OCI-LY7 (cell line): Measurements from ENCODE around the gene ACRV1. TPM values are rescaled to one million over a fixed set of nuclear protein-coding genes. Genes with fewer than 3 reads are reported as not detected.

ENCODE experiments used
- BruUV-seq: library from RNA; stranded (reverse); fragments of 400-500 nt; replicated peaks from 2 replicates; lab custom pipeline; 2021; lab: Mats Ljungman, UMichigan
- CTCF ChIA-PET: fragments of 300-600 bp; sonication (Branson Sonifier 250); formaldehyde crosslinking; loops from one replicate; lab custom pipeline; 2022; ENCODE audit warnings: antibody characterized with exemption; ENCODE audit not compliant: unreplicated experiment; lab: Charles Lee
- POLR2A ChIA-PET: fragments of 300-600 bp; sonication (Branson Sonifier 250); formaldehyde crosslinking; loops from one replicate; lab custom pipeline; 2022; ENCODE audit warnings: antibody characterized with exemption; lab: Charles Lee
- DNase-seq: peaks from one replicate; pipeline ENCODE4 v3.0.0-alpha.2; 2015; ENCODE audit warnings: low spot score
- H2AFZ ChIP-seq: fragments of 200-600 bp; sonication (generic), shearing (Covaris generic); 2 replicates; pipeline ENCODE4 v1.6.1; 2014; ENCODE audit warnings: mild to moderate bottlenecking, antibody characterized with exemption, low read length, moderate library complexity
- H3K27ac ChIP-seq: fragments of 200-600 bp; sonication (generic); 2 replicates; pipeline ENCODE4 v1.5.1; 2014; ENCODE audit warnings: mixed run types, low read depth, mild to moderate bottlenecking, moderate library complexity, low read length, inconsistent platforms; ENCODE audit not compliant: poor library complexity, severe bottlenecking
- H3K36me3 ChIP-seq: fragments of 200-600 bp; sonication (generic); 2 replicates; pipeline ENCODE4 v1.6.1; 2014; ENCODE audit warnings: mild to moderate bottlenecking, antibody characterized with exemption, low read length, moderate library complexity, mixed read lengths; ENCODE audit not compliant: insufficient read depth
- H3K4me1 ChIP-seq: fragments of 200-600 bp; sonication (generic); 2 replicates; pipeline ENCODE4 v1.5.1; 2014; ENCODE audit warnings: mild to moderate bottlenecking, low read length; ENCODE audit not compliant: insufficient read depth, poor library complexity, severe bottlenecking
- H3K4me2 ChIP-seq: fragments of 200-600 bp; sonication (generic); 2 replicates; pipeline ENCODE4 v1.6.1; 2014; ENCODE audit warnings: mild to moderate bottlenecking, low read length
- H3K4me3 ChIP-seq: fragments of 200-600 bp; sonication (generic); 2 replicates; pipeline ENCODE4 v1.5.1; 2014; ENCODE audit warnings: mild to moderate bottlenecking, low read depth, low read length; ENCODE audit not compliant: poor library complexity, severe bottlenecking
- H3K79me2 ChIP-seq: fragments of 200-600 bp; sonication (generic); 2 replicates; pipeline ENCODE4 v1.6.1; 2016; ENCODE audit warnings: low read depth, mild to moderate bottlenecking, low read length, moderate library complexity, mixed read lengths; ENCODE audit not compliant: insufficient read depth
- H3K9me2 ChIP-seq: fragments of 200-600 bp; sonication (generic); 2 replicates; pipeline ENCODE4 v1.6.1; 2016; ENCODE audit warnings: mild to moderate bottlenecking, low read length, mixed read lengths; ENCODE audit not compliant: insufficient read depth
- H3K9me3 ChIP-seq: fragments of 200-600 bp; sonication (generic); 2 replicates; pipeline ENCODE4 v1.6.1; 2014; ENCODE audit warnings: mild to moderate bottlenecking, mixed run types, low read length, mixed read lengths
- H4K20me1 ChIP-seq: fragments of 200-600 bp; sonication (generic); 2 replicates; pipeline ENCODE4 v1.6.1; 2014; ENCODE audit warnings: mild to moderate bottlenecking, antibody characterized with exemption, low read length, moderate library complexity, mixed read lengths; ENCODE audit not compliant: insufficient read depth
- EZH2phosphoT487 ChIP-seq: fragments of 200-600 bp; sonication (generic); IDR thresholded peaks from 2 replicates; pipeline ENCODE4 v1.6.1; 2018; ENCODE audit warnings: low read depth, borderline replicate concordance, mild to moderate bottlenecking, mixed run types, antibody characterized with exemption, low read length, moderate library complexity, mixed read lengths
- intact Hi-C: fragments of 100-400 bp; cut with micrococcal nuclease; formaldehyde crosslinking; loops from one replicate; pipeline ENCODE4 v1.10.0; 2022; ENCODE audit not compliant: unreplicated experiment
- total RNA-seq, 2 experiments: library from RNA; depleted of rRNA in 1 of 2; stranded (reverse); fragments of >200 nt in 1 of 2; shearing (Covaris generic) in 1 of 2; gene quantifications; 2 replicates each; pipeline ENCODE4 v1.2.3, GENCODE V29; 2014 to 2022
- TF ChIP-seq, protein P1 (sequence below): fragments of 200-600 bp; sonication (generic); conservative IDR thresholded peaks from 2 replicates; pipeline ENCODE4 v1.5.1; 2014; ENCODE audit warnings: mild to moderate bottlenecking, antibody characterized with exemption, low read length, moderate library complexity, mixed read lengths

Gene ACRV1
- total RNA-seq, 2 experiments from 2014 or later, result 0.16 TPM; not detected in 1

GRCh38 chr11:125627236-125627910, 53.3 kb downstream of the ACRV1 start:
- no peak overlapping the region for H2AFZ ChIP-seq
- TF ChIP-seq, protein P1, sequence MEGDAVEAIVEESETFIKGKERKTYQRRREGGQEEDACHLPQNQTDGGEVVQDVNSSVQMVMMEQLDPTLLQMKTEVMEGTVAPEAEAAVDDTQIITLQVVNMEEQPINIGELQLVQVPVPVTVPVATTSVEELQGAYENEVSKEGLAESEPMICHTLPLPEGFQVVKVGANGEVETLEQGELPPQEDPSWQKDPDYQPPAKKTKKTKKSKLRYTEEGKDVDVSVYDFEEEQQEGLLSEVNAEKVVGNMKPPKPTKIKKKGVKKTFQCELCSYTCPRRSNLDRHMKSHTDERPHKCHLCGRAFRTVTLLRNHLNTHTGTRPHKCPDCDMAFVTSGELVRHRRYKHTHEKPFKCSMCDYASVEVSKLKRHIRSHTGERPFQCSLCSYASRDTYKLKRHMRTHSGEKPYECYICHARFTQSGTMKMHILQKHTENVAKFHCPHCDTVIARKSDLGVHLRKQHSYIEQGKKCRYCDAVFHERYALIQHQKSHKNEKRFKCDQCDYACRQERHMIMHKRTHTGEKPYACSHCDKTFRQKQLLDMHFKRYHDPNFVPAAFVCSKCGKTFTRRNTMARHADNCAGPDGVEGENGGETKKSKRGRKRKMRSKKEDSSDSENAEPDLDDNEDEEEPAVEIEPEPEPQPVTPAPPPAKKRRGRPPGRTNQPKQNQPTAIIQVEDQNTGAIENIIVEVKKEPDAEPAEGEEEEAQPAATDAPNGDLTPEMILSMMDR, result no peak
- no peak for TF ChIP-seq EZH2phosphoT487

DNA sequence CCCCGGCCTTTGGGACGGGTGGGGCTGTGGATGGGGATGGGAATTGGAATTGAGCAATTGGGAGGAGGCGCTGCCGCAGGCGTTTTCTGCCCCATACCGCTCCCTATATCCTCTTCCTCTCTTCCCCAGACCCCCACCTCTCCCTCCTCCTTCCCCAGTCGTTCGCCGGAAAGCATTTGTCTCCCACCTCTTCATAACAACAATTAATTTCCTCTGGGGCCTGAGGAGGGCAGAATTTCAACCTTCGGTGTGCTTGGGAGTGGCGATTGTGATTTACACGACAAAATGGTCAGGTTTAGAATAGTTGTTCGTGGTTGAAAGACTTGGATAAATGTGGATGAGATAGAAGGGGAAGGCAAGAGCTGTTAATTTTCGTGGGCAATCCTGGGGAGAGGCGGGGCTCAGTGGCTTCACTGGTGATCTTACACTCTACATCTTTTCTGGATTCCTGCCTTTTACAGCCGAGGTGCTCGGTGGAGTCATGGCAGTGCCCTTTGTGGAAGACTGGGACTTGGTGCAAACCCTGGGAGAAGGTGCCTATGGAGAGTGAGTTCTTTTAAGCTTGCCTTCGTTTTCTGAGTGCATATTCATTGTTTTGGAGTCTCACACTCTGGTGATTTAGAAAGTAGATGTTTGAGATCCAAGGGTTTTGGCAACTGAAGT, 54.2 kb downstream of the ACRV1 start:
- Histone ChIP-seq H3K9me2 (no peaks in the 10 kb centered on the region), H3K4me2 (peak overlapping the region; percentile 77), H4K20me1 (peaks cover 15% of the 10 kb centered on the region; the same call in 1 of the 2 replicates), H3K9me3 (no peaks in the 10 kb centered on the region), H3K36me3 (peaks cover 79% of the 10 kb centered on the region), H3K79me2 (peaks cover 63% of the 10 kb centered on the region), H3K4me3 (peak overlapping the region; percentile 89), H2AFZ (peak overlapping the region; percentile 70; the same call in 1 of the 2 replicates), H3K4me1 (peaks cover 33% of the 10 kb centered on the region), H3K27ac (peak overlapping the region; percentile 88)
- intact Hi-C loops, result loop anchor here (1.0 to 5.0 kb wide), 3 partner anchors 58 to 261 kb away; partner anchors contain the start of genes EI24 and HYLS1
- peak; percentile 77 for DNase-seq
- CTCF ChIA-PET, result no interaction called here
- TF ChIP-seq, protein P1, result peak; percentile 75
- no peak for TF ChIP-seq EZH2phosphoT487
- no TSS peak for BruUV-seq
- POLR2A ChIA-PET, result interaction anchor here (0.5 to 4.6 kb wide), 9 partner anchors 9 to 584 kb away, joined by 3 to 31 read pairs (median 7); partner anchors contain the start of genes HYLS1 and STT3A

More at GRCh38 chr11:125627236-125627910, 53.3 kb downstream of the ACRV1 start:
- CTCF ChIA-PET, result no interaction called here
- DNase-seq, result no peak
- TSS peak; percentile 50 for BruUV-seq
- Histone ChIP-seq H3K4me1 (peaks cover 33% of the 10 kb centered on the region), H3K27ac (peak overlapping the region; percentile 88), H3K9me3 (no peaks in the 10 kb centered on the region), H4K20me1 (peaks cover 15% of the 10 kb centered on the region; the same call in 1 of the 2 replicates), H3K4me3 (peak overlapping the region; percentile 89), H3K4me2 (peak overlapping the region; percentile 77), H3K9me2 (no peaks in the 10 kb centered on the region), H3K79me2 (peaks cover 72% of the 10 kb centered on the region), H3K36me3 (peaks cover 79% of the 10 kb centered on the region)
- intact Hi-C loops, result loop anchor here (2.0 to 5.0 kb wide), 2 partner anchors 59 to 260 kb away; partner anchors contain the start of genes EI24 and HYLS1
- POLR2A ChIA-PET, result interaction anchor here (0.7 to 4.6 kb wide), 9 partner anchors 8 to 931 kb away, joined by 3 to 31 read pairs (median 7); partner anchors contain the start of genes HYLS1 and STT3A
